HG03108 (cell line): ENCODE data around the gene BPIFB6.

Experiments
- ATAC-seq: cut with Tn5 transposase; IDR thresholded peaks from one replicate; pipeline ENCODE4 v1.9.1; 2021; ENCODE audit warnings: moderate library complexity; ENCODE audit not compliant: unreplicated experiment

BPIFB6 gene

GRCh38 chr20:33000802-33001466 is 30.5 kb upstream of the BPIFB6 start:
- ATAC-seq, result no peak

DNA sequence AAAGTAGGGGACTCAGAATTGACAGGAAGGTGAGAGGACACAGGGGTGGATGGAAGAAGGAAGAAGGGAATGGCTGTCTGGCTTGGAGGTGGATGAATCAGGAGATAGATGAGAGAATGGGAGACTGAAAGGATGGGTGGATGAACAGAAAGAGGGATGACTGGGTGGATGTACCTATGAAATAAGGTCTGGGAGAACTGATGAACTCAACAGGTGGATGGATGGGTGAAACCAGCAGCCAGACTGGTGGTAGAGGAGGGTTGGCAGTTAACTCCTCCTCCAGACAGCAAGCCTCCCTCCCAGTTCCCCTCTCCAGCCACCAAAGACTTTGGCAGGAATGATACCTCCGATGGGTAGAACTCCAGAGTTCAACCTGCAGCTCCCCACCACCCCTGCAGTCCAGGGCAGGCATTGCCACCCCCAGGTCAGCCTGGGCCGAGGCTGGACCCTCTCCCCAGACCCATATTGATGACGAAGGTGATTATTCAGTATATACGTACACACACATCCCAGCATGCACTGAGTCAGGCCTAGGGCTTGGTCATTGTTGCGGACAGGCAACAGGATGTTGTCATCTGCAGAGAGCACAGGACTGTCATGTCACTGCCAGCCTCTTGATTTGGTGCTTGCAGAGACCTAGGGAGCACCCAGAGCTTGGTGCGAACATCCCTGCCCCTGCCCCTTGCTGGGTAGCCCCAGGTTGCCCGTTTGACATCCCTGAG is 29.2 kb upstream of the BPIFB6 start:
- ATAC-seq, result no peak

DNA sequence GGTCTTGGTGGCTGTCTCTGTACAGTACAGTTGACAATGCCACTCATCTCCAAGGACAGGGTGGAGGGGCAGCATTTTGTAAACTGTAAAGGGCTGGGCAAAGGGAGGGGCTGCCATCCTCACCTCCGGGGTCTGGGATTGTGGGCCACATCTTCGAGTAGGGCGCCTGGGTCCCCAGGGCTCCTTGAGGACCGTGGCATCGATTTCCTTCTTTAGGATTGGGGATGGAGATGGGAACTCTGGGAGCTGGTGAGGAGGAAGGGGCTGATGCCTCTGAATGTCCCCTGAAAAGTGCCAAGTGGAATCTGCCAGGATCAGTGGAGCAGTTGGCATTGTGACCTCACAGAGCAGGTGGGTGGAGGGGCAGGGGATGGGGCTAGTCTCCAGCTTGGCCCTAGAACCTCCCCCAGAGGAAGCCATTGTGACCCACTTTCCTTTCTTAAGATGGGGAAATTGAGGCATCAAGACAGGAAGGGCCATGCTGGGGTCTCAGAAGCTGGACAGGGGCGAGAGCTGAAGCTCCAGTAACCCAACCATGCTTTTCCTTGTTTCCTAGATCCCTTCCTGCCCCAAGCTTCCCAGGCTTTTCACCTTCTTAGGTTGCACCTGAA is 27.2 kb upstream of the BPIFB6 start, which contains the start of gene SUN5:
SUN5 (minus strand) TSS at position 293 of the 611 bp plus-strand sequence; CDS start at position 200, 93 bp downstream.
- ATAC-seq, result no peak

DNA sequence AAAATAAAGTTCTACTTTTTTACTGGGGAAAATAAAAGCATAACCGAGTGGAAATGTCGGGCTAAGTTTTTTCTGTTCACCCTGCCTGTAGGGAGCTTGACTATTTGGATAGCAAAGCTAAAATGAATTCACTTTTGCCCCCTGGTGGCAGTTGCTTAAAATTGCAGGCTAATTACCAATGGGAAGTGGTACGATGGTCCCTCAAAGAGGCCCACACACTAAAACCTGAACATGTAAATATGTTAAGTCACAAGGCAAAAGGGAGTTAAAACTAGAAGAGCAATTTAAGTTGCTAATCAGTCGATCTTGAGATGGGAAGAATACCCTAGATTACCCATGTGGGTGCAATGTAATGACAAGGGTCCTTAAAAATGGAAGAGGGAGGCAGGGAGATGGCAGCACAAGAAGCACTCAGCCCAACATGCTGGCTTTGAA is 26.3 kb upstream of the BPIFB6 start:
- no peak for ATAC-seq

GRCh38 chr20:33005908-33006775 is 25.3 kb upstream of the BPIFB6 start:
- ATAC-seq, result no peak

- no peak for ATAC-seq
Measured at GRCh38 chr20:33006776-33007375, 24.6 kb upstream of the BPIFB6 start.

DNA sequence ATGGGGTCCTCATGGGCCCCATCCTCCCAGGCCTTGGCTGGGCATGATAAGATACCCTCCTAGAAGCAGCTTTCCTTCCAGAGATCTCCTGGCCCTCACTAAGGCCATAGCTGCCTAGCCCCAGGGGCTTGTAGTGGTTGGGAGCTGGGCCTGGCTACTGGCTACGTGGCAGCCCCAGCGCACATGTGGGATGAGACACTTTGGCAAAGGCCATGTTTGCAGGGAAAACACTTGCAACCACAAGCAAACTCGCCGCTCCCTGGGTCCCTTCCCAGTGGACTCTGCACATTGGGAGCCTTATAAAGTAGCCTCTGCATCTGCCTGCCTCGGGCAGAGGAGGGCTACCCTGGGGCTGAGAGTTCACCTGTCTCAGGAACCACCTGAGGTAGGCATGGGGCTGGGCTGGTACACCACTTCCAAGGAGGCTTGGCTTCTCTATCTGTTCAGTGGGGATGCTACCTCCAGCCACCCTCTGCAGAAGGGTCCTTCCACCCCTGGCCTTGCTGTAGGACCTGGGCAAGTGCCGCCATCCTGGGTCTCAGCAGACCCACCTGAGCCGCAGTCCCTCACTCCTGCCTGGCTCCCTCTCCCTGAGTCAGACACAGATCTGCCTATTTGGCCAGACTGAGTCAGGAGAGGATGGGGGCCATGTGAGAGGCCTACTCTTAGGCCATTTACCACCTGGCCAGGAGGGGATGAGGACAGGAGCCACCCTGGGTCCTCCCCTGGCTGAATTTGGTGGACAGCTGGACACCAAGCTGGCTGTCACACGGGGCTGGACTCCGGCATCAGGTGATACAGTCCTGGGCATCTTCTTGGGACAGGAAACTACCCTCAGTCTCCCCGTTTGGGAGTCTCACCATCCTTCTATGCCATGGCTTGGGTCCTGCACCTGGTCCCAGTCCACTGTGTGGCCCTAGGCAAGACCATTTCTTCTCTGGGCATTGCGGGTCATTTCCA is 23.8 kb upstream of the BPIFB6 start, which contains the start of gene BPIFB2:
BPIFB2 (plus strand) TSS at position 329 of the 960 bp plus-strand sequence. CDS start 871 bp downstream, outside the sequence.
- ATAC-seq, result no peak

DNA sequence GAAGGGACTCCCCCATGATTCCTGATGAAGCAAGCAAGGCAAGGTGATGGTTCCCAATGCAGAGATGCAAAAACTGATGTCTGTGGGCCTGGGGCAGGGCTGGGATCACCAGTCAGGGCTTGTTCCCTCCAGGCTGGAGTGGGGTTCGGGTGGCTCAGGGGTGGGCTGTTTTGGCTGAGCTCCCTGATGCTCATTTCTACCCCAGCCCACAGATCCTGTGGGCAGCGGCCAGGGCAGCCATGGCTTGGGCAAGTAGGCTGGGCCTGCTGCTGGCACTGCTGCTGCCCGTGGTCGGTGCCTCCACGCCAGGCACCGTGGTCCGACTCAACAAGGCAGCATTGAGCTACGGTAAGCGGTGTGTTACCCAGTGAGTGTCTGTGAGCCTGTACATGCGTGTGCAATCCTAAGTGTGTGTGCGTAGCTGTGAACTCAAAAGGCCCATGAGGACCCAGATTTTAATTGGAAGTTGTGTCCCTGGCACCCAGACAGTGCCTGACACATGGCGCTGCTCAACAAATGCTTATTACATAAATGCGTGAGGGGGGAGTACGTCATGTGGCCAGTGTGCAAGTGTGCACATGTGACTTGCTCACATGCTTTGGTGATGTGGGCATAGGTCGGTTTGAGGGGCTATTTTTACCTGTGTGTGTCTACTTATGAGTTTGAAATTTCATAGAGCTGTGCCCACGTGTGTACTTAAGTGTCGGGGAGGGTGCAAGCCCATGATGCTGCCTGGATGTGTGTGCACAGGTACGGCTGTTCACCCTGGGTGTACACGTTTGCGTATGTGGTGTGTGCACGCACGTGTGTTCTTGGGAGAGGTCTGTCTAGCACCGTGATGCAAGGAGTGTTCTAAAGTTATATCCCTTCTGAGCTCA is 22.9 kb upstream of the BPIFB6 start:
- no peak for ATAC-seq

DNA sequence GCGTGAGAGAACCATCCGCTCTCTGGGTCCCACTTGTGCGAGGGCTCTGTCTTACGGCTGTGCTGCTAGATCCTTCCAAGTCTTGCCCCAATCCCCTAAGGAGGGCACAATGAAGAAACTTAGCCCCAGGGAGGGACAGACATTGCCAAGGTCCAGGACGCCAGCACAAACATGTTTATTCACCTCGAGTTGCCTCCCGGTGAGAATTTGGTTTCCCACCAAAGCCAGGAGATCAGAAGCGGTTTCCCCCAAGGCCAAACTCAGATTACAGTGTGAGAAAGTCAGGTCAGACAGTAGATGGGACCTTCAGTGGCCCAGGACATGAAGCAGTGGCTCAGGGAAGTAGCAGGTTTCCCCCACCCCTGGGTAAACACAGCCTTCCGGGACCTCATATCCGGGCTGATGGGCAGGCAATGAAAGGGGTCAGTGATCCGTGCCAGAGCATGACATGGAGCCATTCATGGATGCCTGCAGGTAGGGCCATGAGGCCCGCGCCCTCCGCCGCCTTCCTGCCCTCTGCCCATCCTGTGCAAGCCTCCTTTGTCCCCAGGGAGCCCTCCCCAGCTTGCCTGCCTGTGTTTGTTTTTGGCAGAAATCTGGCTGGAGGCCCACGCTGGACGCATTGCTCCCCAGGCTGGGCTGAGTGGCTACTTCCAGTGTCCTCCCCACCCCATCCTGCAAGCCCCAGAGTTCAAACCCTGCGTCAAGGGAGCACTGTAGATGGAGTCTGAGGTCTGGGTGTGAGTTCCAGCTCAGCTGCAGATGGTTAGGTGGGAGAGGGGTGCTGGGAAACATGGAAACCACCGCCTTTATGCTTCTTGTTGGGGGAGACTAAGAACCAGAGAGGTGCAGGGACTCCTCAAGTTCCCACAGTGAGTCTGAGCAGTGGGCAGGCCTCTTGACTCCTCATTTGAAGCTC is 22.0 kb upstream of the BPIFB6 start:
- no peak for ATAC-seq

DNA sequence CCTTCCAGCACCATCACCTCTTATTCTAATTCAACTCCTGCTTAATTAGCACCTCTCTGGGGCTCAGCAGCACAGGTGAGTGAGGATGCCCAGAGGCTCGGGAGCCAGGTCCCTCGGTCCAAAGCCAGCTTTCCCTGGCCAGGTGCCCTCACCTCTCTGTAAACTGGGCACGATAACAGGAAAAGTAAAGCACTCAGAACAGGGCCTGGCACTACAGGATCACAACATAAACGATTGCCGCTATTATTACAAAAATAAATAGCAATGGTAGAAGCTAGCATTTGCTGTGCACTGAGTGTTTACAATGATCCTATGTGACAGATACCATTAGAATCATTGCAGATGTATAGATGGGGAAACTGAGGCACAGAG is 21.3 kb upstream of the BPIFB6 start:
- ATAC-seq, result no peak

DNA sequence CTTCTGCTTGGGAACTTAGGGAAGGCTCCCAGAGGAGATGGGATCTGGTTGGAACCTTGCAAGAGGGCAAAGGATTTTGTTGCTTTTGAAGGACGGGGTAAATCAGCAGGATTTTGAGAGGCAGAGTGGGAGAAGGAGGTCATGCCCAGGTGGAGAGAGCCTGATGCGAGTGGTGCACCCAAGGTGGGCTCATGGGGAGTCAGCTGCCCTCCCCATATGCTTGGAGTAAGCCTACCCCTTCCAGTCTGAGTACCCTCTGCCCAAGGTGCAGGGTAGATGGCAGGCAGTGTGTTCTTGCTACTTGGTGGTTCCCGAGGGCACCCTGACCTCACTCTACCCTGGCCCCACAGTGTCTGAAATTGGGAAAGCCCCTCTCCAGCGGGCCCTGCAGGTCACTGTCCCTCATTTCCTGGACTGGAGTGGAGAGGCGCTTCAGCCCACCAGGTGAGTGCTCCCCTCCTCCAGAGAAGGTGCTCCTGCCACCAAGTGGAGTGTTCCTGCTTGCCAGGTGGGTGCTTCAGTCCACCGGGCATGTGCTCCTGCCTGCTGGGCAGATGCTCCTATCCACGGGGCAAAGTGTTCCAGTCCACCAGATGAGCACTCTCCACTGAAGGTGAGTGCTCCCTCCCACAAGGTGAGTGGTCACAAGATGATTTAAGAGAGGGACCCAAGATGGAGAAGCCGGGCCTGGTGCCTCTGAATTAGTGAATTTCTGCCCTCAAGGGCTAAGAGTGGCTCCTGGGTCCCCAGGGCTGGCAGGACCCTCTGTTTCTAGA is 20.6 kb upstream of the BPIFB6 start:
- ATAC-seq, result no peak

DNA sequence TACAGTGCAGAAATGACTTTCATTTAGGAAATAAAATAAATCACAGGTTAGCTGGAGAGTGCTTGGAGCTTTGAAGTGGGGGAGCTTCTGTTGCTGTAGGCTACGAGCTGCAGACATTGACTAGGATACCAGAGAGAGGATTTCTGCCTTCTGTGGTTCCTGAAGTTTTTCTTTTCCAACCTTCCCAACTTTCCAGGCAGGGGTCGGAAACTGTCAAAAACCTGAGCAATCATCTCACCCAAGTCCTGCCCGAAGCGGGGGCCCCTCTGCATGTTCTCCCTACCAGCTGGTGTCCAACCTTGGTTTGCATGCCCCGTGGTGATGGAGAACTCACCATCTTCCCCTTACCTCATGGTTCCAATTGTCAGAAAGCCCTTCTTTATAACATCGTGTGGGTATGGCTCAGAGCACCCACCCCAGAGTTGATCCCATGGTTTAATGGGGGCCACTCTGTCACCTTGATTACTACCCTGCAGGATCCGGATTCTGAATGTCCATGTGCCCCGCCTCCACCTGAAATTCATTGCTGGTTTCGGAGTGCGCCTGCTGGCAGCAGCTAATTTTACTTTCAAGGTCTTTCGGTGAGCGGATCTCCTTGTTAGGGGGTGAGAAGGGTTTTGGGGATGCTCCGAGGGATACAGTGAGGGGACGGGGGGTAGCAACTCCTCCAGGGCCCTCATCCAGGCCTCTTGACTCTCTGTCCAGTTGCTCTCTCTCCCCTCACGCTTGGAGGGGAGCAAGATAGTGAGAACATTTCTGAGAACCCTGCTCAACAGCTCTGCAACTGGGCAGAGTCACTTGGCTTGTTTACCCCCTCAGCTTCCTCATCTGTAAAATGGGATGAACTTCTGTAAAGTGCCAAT is 18.9 kb upstream of the BPIFB6 start:
- no peak for ATAC-seq

- ATAC-seq, result no peak
Measured at GRCh38 chr20:33013701-33014326, 17.6 kb upstream of the BPIFB6 start.

GRCh38 chr20:33014336-33015113 is 16.9 kb upstream of the BPIFB6 start:
- no peak for ATAC-seq

GRCh38 chr20:33015114-33015484 is 16.3 kb upstream of the BPIFB6 start:
- no peak for ATAC-seq
